Measurements from ENCODE around the gene AP2A1. TPM values are rescaled to one million over a fixed set of nuclear protein-coding genes. Genes with fewer than 3 reads are reported as not detected.

The AP2A1 gene
- total and polyA plus RNA-seq, 9 of the 15 experiments (the other 6 are each of a cell fraction or from before 2014, with no cell fraction given), result 0.55 to 150 (median 31.9) TPM

GRCh38 chr19:49774969-49775368 lies 8.2 kb downstream of the AP2A1 start (continued):
- TF ChIP-seq RERE (CRISPR knock-in tag; IDR thresholded peaks at IDR 0.05; ENCODE audit: borderline replicate concordance) (no peak), FOS (IDR thresholded peaks at IDR 0.05; ENCODE audit: extremely low read depth, insufficient read length) (no peak), ARID3A (IDR thresholded peaks at IDR 0.05; ENCODE audit: borderline replicate concordance, low read depth, low read length) (no peak), CREM (IDR thresholded peaks at IDR 0.05; ENCODE audit: low read depth) (no peak), RBM25 (IDR thresholded peaks at IDR 0.05; ENCODE audit: low read depth, low read length, severe bottlenecking) (peak; percentile 77), CBFA2T3 (IDR thresholded peaks at IDR 0.05) (no peak)
